ENCODE results near the gene F7.

F7 gene

DNA sequence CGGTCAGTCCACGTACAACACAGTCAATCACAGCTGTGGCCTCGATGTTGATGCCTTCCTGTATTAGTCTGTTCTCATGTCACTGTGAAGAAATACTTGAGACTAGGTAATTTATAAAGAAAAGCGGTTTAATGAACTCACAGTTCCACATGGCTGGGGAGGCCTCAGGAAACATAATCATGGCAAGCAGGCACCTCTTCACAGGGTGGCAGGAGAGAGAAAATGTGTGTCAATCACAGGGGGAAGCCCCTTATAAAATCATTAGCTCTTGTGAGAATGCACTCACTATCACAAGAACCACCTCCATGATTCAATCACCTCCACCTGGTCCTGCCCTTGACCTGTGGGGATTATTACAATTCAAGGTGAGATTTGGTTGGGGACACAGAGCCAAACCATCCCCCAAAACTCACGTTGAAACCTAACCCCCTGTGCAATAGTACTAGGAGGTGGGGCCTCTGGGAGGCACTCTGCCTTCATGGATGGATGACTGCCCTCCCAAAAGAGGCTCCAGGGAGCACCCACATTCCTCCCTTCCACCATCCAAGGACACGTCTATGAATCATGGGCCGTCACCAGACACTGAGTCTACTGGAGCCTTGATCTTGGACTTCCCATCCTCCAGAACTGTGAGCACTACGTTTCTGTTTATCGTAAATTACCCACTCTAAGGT, 50.5 kb downstream of the F7 start:
- CTCF ChIA-PET, result interaction anchor here (1.0 kb wide), 1 partner anchor 54 kb away, joined by 3 read pairs; the partner anchor contains the start of gene CUL4A
- POLR2A ChIA-PET, result no interaction called here

DNA sequence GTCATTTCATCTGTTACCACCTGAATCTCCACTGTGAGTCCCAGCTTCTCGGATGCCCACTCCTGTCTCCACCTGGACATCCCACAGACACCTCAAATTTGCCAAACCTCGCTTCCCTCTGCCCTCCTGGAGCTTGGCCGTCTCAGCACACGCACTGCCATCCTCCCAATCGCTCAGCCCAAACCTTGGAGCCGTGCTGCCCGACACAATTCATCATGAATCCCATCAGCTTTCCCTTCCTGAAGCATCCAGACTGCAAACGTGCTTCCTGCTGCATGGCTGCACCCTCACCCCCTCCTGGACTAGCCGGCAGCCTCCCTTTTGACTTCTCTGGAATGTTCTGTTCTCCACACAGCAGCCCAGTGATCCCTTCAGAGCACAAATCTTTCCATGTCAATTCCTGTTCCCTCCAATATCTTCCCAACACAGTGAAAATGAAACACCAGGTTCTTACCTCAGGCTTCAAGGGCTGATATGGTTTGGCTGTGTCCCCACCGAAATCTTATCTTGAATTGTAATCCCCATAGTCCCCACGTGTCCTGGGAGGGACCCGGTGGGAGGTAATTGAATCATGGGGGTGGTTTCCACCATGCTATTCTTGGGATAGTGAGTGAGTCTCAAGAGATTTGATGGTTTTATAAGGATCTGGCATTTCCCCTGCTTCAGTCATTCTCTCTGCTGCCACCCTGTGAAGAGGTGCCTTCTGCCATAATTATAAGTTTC, 51.8 kb downstream of the F7 start:
- no peak overlapping the region for H3K4me3 ChIP-seq (ENCODE audit: low read depth, low read length)
- TF ChIP-seq, protein P1, sequence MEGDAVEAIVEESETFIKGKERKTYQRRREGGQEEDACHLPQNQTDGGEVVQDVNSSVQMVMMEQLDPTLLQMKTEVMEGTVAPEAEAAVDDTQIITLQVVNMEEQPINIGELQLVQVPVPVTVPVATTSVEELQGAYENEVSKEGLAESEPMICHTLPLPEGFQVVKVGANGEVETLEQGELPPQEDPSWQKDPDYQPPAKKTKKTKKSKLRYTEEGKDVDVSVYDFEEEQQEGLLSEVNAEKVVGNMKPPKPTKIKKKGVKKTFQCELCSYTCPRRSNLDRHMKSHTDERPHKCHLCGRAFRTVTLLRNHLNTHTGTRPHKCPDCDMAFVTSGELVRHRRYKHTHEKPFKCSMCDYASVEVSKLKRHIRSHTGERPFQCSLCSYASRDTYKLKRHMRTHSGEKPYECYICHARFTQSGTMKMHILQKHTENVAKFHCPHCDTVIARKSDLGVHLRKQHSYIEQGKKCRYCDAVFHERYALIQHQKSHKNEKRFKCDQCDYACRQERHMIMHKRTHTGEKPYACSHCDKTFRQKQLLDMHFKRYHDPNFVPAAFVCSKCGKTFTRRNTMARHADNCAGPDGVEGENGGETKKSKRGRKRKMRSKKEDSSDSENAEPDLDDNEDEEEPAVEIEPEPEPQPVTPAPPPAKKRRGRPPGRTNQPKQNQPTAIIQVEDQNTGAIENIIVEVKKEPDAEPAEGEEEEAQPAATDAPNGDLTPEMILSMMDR (IDR thresholded peaks at IDR 0.05; ENCODE audit: insufficient read depth, low read length, missing control alignments), result no peak
- ChIA-PET CTCF (no interaction called here), POLR2A (no interaction called here)
- no peak for DNase-seq (ENCODE audit: low read depth, low spot score)

More for the DNA sequence above, 50.5 kb downstream of the F7 start:
- no peak overlapping the region for H3K4me3 ChIP-seq (ENCODE audit: low read depth, low read length)
- TF ChIP-seq, protein P1 (IDR thresholded peaks at IDR 0.05; ENCODE audit: insufficient read depth, low read length, missing control alignments), result no peak
- DNase-seq (ENCODE audit: low read depth, low spot score), result no peak

DNA sequence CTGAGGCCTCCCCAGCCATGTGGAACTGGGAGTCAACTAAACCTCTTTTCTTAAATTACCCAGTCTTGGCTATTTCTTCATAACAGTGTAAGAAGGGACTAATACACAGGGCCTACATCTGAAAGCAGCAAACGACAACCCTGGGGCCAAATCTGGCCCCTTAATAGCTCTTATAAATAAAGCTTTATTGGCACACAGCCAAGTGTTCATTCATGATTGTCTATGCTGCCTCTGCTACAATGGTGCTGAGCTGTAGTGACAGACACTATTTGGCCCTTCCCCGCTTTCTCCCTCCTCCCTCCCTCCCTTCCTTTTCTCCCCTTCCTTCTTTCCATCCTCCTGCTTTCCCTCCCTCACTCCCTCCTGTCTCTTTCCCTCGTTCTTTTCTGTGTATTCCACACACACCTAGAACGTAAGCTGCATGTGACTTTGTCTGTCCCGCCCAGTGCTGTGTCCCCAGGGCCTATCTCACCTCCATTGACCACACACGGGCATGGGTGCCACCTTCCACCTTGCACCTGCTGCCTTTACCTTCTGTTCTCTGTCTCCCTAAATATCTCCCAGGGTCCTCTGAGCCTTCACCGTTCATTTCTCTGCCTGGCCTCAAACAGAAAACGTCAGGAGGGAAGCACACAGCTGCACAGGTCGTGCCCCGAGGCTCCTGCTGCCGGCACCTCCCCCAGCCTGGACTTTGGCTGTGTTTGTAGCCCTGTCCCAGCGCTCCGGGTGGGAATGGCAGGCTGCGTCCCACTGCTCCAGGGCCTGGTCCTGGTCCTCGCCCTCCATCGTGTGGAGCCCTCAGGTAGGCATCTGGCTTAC, 52.5 kb downstream of the F7 start, which contains the start of gene PROZ:
Gene PROZ, plus strand, starts transcription at position 720 of the 819 bp plus-strand sequence. Its CDS starts 13 bp downstream, at position 733.
- TF ChIP-seq, protein P1 (IDR thresholded peaks at IDR 0.05; ENCODE audit: insufficient read depth, low read length, missing control alignments), result no peak
- no peak within 1 kb of the TSS for H3K4me3 ChIP-seq (ENCODE audit: low read depth, low read length)
- DNase-seq (ENCODE audit: low read depth, low spot score), result no peak
- POLR2A ChIA-PET, result no interaction called here
- CTCF ChIA-PET, result no interaction called here

DNA sequence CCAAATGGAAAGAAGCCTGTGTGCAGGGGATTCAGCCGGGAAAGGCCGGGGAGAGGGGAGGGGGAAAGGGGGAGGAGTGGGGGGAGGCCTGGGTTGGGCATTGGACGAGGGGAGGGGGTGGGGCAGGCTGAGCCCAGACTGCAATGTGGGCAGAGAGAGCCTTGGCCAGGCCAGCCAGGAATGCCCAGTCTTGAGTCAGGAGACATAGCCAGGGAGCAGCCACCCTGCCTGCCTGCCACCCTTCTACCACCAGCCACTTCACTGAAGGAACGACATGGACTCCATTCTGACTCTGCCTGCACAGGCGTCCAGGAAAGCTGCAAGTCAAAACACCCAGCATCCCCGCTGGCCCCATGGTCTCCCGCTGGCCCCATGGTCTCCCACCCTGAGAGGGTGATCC, 53.4 kb downstream of the F7 start:
- ChIA-PET CTCF (no interaction called here), POLR2A (no interaction called here)
- TF ChIP-seq, protein P1 (IDR thresholded peaks at IDR 0.05; ENCODE audit: insufficient read depth, low read length, missing control alignments), result no peak
- no peak for DNase-seq (ENCODE audit: low read depth, low spot score)
- no peak overlapping the region for H3K4me3 ChIP-seq (ENCODE audit: low read depth, low read length)

- CTCF ChIA-PET, result no interaction called here
- H3K4me3 ChIP-seq (ENCODE audit: low read depth, low read length), result no peak overlapping the region
- no peak for DNase-seq (ENCODE audit: low read depth, low spot score)
- POLR2A ChIA-PET, result no interaction called here
- TF ChIP-seq, protein P1 (IDR thresholded peaks at IDR 0.05; ENCODE audit: insufficient read depth, low read length, missing control alignments), result no peak
Measured at GRCh38 chr13:113159701-113160100, 54.1 kb downstream of the F7 start.

GRCh38 chr13:113160983-113161382, 55.4 kb downstream of the F7 start:
- no peak overlapping the region for H3K4me3 ChIP-seq (ENCODE audit: low read depth, low read length)
- TF ChIP-seq, protein P1 (IDR thresholded peaks at IDR 0.05; ENCODE audit: insufficient read depth, low read length, missing control alignments), result no peak
- DNase-seq (ENCODE audit: low read depth, low spot score), result no peak
- CTCF ChIA-PET, result no interaction called here
- POLR2A ChIA-PET, result no interaction called here

Measured in AG04449 (cell line).